ENCODE measurements around the gene VSTM2L. TPM values are rescaled to one million over a fixed set of nuclear protein-coding genes. Genes with fewer than 3 reads are reported as not detected.
A peak's percentile ranks its signal among the peaks of the same experiment; 100 is the strongest.

VSTM2L gene
- total and polyA plus RNA-seq, 2 donors (not counting 3 experiments of a cell fraction or from before 2014, with no cell fraction given), result 0.18 TPM; not detected in 1

DNA sequence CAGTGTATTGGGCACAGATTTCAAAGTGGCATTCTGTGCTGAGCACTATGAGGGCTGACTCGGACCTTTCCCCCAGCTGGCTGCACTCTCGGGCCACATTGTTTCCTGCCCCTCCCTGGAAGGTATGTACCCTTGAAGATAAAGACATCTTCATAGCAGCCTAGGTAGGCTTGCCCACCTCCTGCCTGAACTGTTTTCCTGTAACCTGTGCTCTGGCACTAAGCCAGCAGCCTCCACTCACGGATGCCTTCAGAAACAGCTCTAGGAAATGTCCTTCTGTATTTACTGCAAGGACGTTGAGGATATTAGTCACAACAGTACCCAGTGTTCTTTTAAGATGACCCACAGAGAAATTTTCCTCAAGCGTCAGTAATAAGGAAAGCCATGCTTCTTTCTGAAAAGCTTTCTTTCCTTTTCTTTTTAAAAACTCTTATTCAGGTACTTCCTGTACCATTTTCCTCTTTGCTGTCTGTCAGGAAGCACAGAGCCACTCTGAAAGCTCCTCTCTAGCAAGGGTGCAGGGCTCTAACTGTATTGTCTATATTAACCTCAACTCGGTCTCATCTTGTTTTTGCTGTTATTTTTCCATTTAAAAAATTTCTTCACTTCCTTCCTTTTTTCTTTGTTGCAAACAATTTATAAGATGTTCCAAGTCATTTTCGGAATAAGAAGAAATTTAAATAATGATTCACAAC, 86.8 kb downstream of the VSTM2L start:
- Histone ChIP-seq H3K9me3 (replicated peaks; ENCODE audit: control insufficient read depth, insufficient read depth, low read length) (no peaks in the 10 kb centered on the region), H4K20me1 (replicated peaks; ENCODE audit: control insufficient read depth, extremely low read depth, insufficient read depth, low read length) (no peaks in the 10 kb centered on the region), H3K4me2 (ENCODE audit: insufficient read depth, low read length) (peak overlapping the region; percentile 64), H3K36me3 (ENCODE audit: control insufficient read depth in 2 of 2, extremely low read depth in 1 of 2, insufficient read depth in 2 of 2, low read length in 2 of 2) (peaks cover 0 to 6% of the 10 kb centered on the region in 2 experiments), H3K27me3 (ENCODE audit: control insufficient read depth in 2 of 2, insufficient read depth in 2 of 2, low read length in 2 of 2) (no peaks in the 10 kb centered on the region), H3K9ac (replicated peaks; ENCODE audit: extremely low read depth, insufficient read depth, low read length) (peak overlapping the region; percentile 32), H3K27ac (ENCODE audit: insufficient read depth, low read depth, low read length) (peak overlapping the region; percentile 68), H3K79me2 (ENCODE audit: control insufficient read depth, insufficient read depth, low read length) (no peaks in the 10 kb centered on the region), H3K9me1 (replicated peaks; ENCODE audit: control insufficient read depth, extremely low read depth, insufficient read depth, low read length) (no peaks in the 10 kb centered on the region), H3K4me1 (ENCODE audit: control insufficient read depth, extremely low read depth, insufficient read depth, low read length) (peaks cover 24% of the 10 kb centered on the region), H2AFZ (ENCODE audit: low read depth, low read length) (peak overlapping the region; percentile 4), H3K4me3 (replicated peaks in 1 of 3; ENCODE audit: insufficient read depth in 1 of 3, low read depth in 1 of 3, low read length in 3 of 3) (no peak overlapping the region)
- DNase-seq (ENCODE audit: low read depth, low spot score) (peak; percentile 60), FAIRE-seq (peak; percentile 69)
- ChIA-PET CTCF (interaction anchor here (0.6 to 1.4 kb wide), 3 partner anchors 31 to 426 kb away, joined by 3 read pairs; no protein-coding TSS in a partner anchor), POLR2A (no interaction called here)
- dilution Hi-C loops (cut with MboI; ENCODE audit: extremely low pct_ligation_motif_present, low sequenced_read_pairs) (no loop called here), intact Hi-C loops (cut with micrococcal nuclease) (loop anchor here (2.0 to 5.0 kb wide), 3 partner anchors 87 to 425 kb away; partner anchors contain the start of gene VSTM2L)
- TF ChIP-seq JUN (IDR thresholded peaks at IDR 0.05; ENCODE audit: borderline replicate concordance, insufficient read depth, insufficient read length, low read depth) (peak; percentile 3), MAX (IDR thresholded peaks at IDR 0.05; ENCODE audit: insufficient read depth, insufficient read length) (no peak), GATA2 (IDR thresholded peaks at IDR 0.05; ENCODE audit: insufficient read depth, insufficient read length, low read depth, low read length) (no peak), MYC (IDR thresholded peaks at IDR 0.05; ENCODE audit: low read depth, low read length) (no peak)
- BruUV-seq (replicated peaks), result no TSS peak

DNA sequence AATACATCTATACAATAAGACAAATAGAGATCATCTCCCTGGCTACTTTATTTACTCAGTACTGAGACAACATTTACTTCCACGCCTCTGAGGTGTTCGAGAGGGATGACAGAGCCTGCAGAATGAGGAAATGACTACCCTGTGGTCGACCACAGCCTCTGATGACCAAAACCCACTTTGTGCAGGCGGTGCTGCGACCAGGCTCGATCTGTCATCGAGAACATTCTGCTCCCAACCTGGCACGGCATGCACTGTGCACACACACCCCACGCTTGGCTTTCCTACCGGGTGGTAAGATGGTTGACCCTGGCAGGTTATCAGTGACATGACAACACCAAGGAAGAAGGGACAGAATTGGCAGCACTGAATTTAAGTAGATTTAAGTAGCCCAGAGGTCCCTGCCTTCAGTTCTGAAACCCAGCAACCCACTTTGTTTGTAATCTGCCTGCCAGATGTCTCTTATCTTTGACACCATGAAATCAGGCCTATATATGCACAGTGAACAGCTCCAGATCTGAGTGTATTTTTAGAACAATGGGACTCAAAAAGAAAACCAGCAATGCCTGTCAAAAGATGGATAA, 87.7 kb downstream of the VSTM2L start:
- Histone ChIP-seq H3K4me3 (replicated peaks in 1 of 3; ENCODE audit: insufficient read depth in 1 of 3, low read depth in 1 of 3, low read length in 3 of 3) (no peak overlapping the region), H4K20me1 (replicated peaks; ENCODE audit: control insufficient read depth, extremely low read depth, insufficient read depth, low read length) (no peaks in the 10 kb centered on the region), H2AFZ (ENCODE audit: low read depth, low read length) (no peak overlapping the region), H3K9me1 (replicated peaks; ENCODE audit: control insufficient read depth, extremely low read depth, insufficient read depth, low read length) (no peaks in the 10 kb centered on the region), H3K79me2 (ENCODE audit: control insufficient read depth, insufficient read depth, low read length) (no peaks in the 10 kb centered on the region), H3K36me3 (ENCODE audit: control insufficient read depth in 2 of 2, extremely low read depth in 1 of 2, insufficient read depth in 2 of 2, low read length in 2 of 2) (peaks cover 0 to 6% of the 10 kb centered on the region in 2 experiments), H3K27ac (ENCODE audit: insufficient read depth, low read depth, low read length) (peak overlapping the region; percentile 68), H3K9me3 (replicated peaks; ENCODE audit: control insufficient read depth, insufficient read depth, low read length) (no peaks in the 10 kb centered on the region), H3K27me3 (ENCODE audit: control insufficient read depth in 2 of 2, insufficient read depth in 2 of 2, low read length in 2 of 2) (no peaks in the 10 kb centered on the region), H3K4me2 (ENCODE audit: insufficient read depth, low read length) (peak overlapping the region; percentile 64), H3K4me1 (ENCODE audit: control insufficient read depth, extremely low read depth, insufficient read depth, low read length) (peaks cover 24% of the 10 kb centered on the region), H3K9ac (replicated peaks; ENCODE audit: extremely low read depth, insufficient read depth, low read length) (peak overlapping the region; percentile 8)
- FAIRE-seq, result peak; percentile 65
- ChIA-PET POLR2A (no interaction called here), CTCF (interaction anchor here (1.0 to 4.4 kb wide), 7 partner anchors 11 to 427 kb away, joined by 3 to 37 read pairs (median 3); partner anchors contain the start of gene VSTM2L)
- no peak for TF ChIP-seq GATA2 (IDR thresholded peaks at IDR 0.05; ENCODE audit: insufficient read depth, insufficient read length, low read depth, low read length)
- TF ChIP-seq JUN (IDR thresholded peaks at IDR 0.05; ENCODE audit: borderline replicate concordance, insufficient read depth, insufficient read length, low read depth), result peak; percentile 15
- TF ChIP-seq POLR2AphosphoS5 (IDR thresholded peaks at IDR 0.05; ENCODE audit: insufficient read depth, low read depth, low read length), result peak; percentile 26
- peak; percentile 6 for TF ChIP-seq FOS (IDR thresholded peaks at IDR 0.05; ENCODE audit: borderline replicate concordance, insufficient read depth, low read length)
- dilution Hi-C loops (cut with MboI; ENCODE audit: extremely low pct_ligation_motif_present, low sequenced_read_pairs) (no loop called here), intact Hi-C loops (cut with micrococcal nuclease) (loop anchor here (2.0 to 5.0 kb wide), 3 partner anchors 88 to 426 kb away; partner anchors contain the start of gene VSTM2L)
- DNase-seq (ENCODE audit: low read depth, low spot score), result peak; percentile 59
- no TSS peak for BruUV-seq (replicated peaks)
